Esophagus muscularis mucosa (tissue), 4 donors: ENCODE measurements around the gene ATG14.

Source experiments
- CTCF ChIP-seq, 3 experiments: fragments of 200-600 bp in 2 of 3; fragments of 450-650 bp in 1 of 3; sonication (generic) in 2 of 3; IDR thresholded peaks; one replicate each; pipeline ENCODE4 v1.5.1; 2017 to 2019; ENCODE audit warnings: antibody characterized with exemption in 3 of 3, mild to moderate bottlenecking in 2 of 3, moderate library complexity in 1 of 3
- EP300 ChIP-seq: sonication (generic); formaldehyde crosslinking; IDR thresholded peaks from one replicate; pipeline ENCODE4 v1.6.1; 2017; ENCODE audit warnings: antibody characterized with exemption
- POLR2A ChIP-seq: fragments of 450-650 bp; IDR thresholded peaks from one replicate; pipeline ENCODE4 v1.6.1; 2017; ENCODE audit warnings: antibody characterized with exemption, moderate library complexity, mild to moderate bottlenecking, low read depth
- POLR2AphosphoS5 ChIP-seq, 2 donors: sonication (generic); formaldehyde crosslinking; IDR thresholded peaks; one replicate each; pipeline ENCODE4 v1.6.1; 2017; ENCODE audit warnings: antibody characterized with exemption in 2 of 2

DNA sequence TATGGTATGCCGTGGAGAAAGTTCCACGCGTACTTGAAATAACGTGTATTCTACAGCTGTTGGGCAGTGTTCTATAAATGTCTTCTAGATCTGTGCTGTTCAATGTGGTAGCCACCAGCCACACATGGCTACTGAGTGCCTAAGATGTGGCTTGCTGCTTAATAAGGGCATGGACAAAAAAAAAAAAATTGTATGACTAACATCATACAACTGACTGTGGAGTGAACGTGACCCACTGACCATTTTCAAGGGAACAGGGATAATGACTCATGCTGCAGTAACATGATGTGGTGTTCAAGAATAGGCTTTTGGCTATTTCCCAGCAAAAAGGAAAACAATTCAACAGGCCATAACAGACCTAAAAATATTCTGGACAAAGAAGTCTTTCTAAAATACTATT, 13.0 kb downstream of the ATG14 start:
- TF ChIP-seq POLR2AphosphoS5 (IDR thresholded peaks at IDR 0.05) (peak; percentile 33 to 38), POLR2A (no peak), CTCF (IDR thresholded peaks at IDR 0.05) (no peak), EP300 (no peak)
